HAP-1 (cell line): Measurements from ENCODE around the gene ZSCAN20.
A peak's percentile ranks its signal among the peaks of the same experiment; 100 is the strongest.

Experiments used
- DNase-seq, 2 experiments: peaks; one replicate each; pipeline ENCODE4 v3.0.0-alpha.2; 2016 to 2020; ENCODE audit warnings: low spot score in 2 of 2
- H3K27me3 ChIP-seq: fragments of 250-450 bp; sonication (Bioruptor Pico); 2 replicates; pipeline ENCODE4 v1.5.1; 2020; ENCODE audit warnings: low read depth, mild to moderate bottlenecking, moderate library complexity
- H3K36me3 ChIP-seq: fragments of 250-450 bp; sonication (Bioruptor Pico); replicated peaks from 2 replicates; pipeline ENCODE4 v1.5.1; 2020; ENCODE audit warnings: mild to moderate bottlenecking
- H3K4me1 ChIP-seq: fragments of 250-450 bp; sonication (Bioruptor Pico); 2 replicates; pipeline ENCODE4 v1.5.1; 2020; ENCODE audit warnings: mild to moderate bottlenecking
- H3K4me3 ChIP-seq: fragments of 250-450 bp; sonication (Bioruptor Pico); 2 replicates; pipeline ENCODE4 v1.5.1; 2020; ENCODE audit warnings: mild to moderate bottlenecking, moderate library complexity
- H3K9me3 ChIP-seq: fragments of 250-450 bp; sonication (Bioruptor Pico); 2 replicates; pipeline ENCODE4 v1.5.1; 2020; ENCODE audit warnings: mild to moderate bottlenecking, moderate library complexity
- in situ Hi-C: fragments of 300-500 bp; cut with MboI; formaldehyde crosslinking; loops from 3 replicates; pipeline ENCODE4 v1.14.3; 2020; ENCODE audit warnings: low sequenced_read_pairs, inconsistent platforms, mixed read lengths

ZSCAN20 gene

DNA sequence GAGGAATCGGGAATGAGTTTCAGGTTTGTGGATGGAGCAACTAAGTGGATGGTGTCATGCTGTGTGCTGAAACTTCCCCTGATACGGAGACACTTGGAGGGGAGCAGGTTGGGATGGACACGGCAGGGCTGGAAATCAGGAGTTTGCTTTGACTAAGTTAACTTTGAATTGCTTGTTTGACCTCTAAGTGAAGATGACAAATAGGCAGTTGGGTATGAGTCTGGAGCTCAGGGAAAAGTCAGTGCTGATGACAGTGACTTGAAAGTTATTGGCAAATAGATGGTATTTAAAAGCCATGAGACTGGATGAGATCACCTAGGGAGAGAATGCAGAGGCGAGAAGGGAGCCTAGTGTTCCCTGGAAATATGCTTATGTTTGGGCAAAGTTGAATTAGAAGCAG is 12.8 kb upstream of the ZSCAN20 start:
- Histone ChIP-seq H3K4me3 (no peak overlapping the region), H3K36me3 (no peaks in the 10 kb centered on the region), H3K4me1 (no peaks in the 10 kb centered on the region), H3K9me3 (no peaks in the 10 kb centered on the region), H3K27me3 (no peaks in the 10 kb centered on the region)
- in situ Hi-C loops = loop anchor here (10.0 kb wide), 1 partner anchor 365 kb away; no protein-coding TSS in a partner anchor
- no peak for DNase-seq

GRCh38 chr1:33460144-33460543 is 12.3 kb upstream of the ZSCAN20 start:
- in situ Hi-C loops = loop anchor here (10.0 kb wide), 1 partner anchor 365 kb away; no protein-coding TSS in a partner anchor
- Histone ChIP-seq H3K9me3 (no peaks in the 10 kb centered on the region), H3K4me3 (no peak overlapping the region), H3K36me3 (no peaks in the 10 kb centered on the region), H3K4me1 (no peaks in the 10 kb centered on the region), H3K27me3 (no peaks in the 10 kb centered on the region)
- DNase-seq = no peak

DNA sequence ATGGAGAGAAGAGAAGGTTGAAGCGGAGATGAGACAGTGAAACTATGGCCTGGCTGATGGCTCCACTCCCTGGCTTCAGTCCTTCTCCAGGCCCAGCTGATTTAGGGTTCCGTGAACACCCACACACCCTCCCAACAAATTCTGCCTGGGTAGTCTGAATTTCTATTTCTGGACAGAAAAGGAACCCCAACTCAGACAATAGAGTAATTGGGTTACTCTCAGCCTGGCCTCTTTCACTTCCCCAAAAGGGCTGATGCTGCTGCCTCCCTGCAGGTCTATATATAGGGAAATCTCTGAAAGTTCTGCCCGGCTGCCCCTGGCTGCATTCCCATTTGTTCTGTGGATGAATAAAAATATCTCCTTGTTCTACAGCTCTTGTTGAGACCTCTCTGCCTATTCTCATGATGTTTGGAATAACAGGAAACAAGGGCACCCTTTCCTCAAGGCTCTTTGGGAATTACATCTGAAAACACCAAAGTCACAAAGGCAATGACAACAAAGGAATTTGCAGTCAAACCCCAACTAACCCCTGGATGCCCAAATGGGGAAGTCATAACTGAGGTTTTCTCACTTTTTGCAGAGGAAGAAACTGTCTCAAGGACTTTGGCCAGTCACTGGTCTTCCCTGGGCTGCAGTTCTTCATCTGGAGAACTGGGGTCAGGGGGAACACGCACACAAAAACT is 11.4 kb upstream of the ZSCAN20 start:
- in situ Hi-C loops = loop anchor here (10.0 kb wide), 1 partner anchor 366 kb away; no protein-coding TSS in a partner anchor
- no peak for DNase-seq
- H3K36me3 ChIP-seq = no peaks in the 10 kb centered on the region
- no peaks in the 10 kb centered on the region for H3K4me1 ChIP-seq
- no peak overlapping the region for H3K4me3 ChIP-seq
- H3K27me3 ChIP-seq = no peaks in the 10 kb centered on the region
- no peaks in the 10 kb centered on the region for H3K9me3 ChIP-seq

DNA sequence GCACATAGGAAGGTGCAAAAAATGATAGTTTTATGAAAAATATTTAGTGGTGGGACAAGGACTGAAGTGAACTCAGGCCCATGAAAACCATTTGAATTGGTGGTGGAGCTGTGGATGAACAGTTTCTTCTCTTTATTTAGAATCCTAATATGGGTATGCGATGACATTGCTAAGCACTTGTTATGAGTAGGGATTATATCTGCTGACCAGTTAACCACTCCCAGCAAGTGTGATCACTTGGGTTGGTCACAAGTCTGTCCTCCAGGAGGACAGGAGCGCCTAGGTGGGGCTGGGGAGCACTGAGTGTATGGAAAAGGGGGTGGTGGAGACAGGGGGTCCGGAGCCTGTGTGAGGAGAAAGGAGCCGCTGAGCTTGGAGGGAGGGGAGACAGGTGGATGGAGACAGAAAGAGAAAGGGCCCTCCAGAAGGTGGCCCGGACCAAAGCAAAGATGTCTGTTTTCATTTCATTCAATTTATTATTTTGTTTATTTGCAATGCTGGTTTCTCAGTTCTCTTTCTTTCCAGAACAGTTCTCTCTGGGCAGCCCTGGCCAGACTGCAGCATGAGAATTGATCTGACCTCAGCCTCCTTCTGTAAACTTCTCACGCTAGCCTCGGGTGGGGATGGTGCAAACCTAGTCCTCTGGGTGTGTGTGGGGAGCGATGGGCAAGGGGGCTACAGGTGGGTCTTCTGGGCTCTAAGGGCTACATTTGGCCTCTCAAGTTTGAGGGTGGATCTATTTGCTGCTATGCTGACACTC is 9.9 kb upstream of the ZSCAN20 start:
- in situ Hi-C loops = loop anchor here (10.0 kb wide), 1 partner anchor 368 kb away; no protein-coding TSS in a partner anchor
- no peak for DNase-seq
- Histone ChIP-seq H3K36me3 (no peaks in the 10 kb centered on the region), H3K4me1 (no peaks in the 10 kb centered on the region), H3K9me3 (no peaks in the 10 kb centered on the region), H3K27me3 (no peaks in the 10 kb centered on the region), H3K4me3 (no peak overlapping the region)

- H3K4me3 ChIP-seq = no peak overlapping the region
- in situ Hi-C loops = loop anchor here (10.0 kb wide), 1 partner anchor 370 kb away; no protein-coding TSS in a partner anchor
Observed at GRCh38 chr1:33464552-33464951, 7.9 kb upstream of the ZSCAN20 start.

DNA sequence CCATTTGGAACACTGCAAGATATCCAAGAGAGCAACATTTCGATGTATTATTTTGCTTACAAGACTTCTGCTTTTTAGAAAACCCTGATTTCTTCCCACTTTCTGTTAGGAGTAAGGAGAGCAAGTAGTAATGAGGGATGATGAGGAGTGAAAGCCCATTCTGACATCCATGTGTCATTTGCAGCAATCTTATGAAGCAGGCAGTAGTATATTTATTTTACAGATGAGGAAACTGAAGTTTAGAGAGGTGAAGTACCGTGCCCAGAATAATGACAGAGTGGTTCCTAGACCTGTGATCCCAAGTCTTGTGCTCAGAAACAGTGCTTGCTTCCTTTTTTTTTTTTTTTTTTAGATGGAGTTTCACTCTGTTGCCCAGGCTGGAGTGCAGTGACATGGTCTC is 7.1 kb upstream of the ZSCAN20 start:
- H3K9me3 ChIP-seq = no peaks in the 10 kb centered on the region
- H3K4me3 ChIP-seq = no peak overlapping the region
- no peaks in the 10 kb centered on the region for H3K27me3 ChIP-seq
- H3K36me3 ChIP-seq = no peaks in the 10 kb centered on the region
- peaks cover 2% of the 10 kb centered on the region; the same call in 1 of the 2 replicates for H3K4me1 ChIP-seq
- no peak for DNase-seq
- in situ Hi-C loops = loop anchor here (5.0 to 10.0 kb wide), 2 partner anchors 168 to 371 kb away; no protein-coding TSS in a partner anchor

More at GRCh38 chr1:33464552-33464951, 7.9 kb upstream of the ZSCAN20 start:
- H3K4me1 ChIP-seq = no peaks in the 10 kb centered on the region
- no peaks in the 10 kb centered on the region for H3K9me3 ChIP-seq
- no peaks in the 10 kb centered on the region for H3K27me3 ChIP-seq
- H3K36me3 ChIP-seq = no peaks in the 10 kb centered on the region
- no peak for DNase-seq

DNA sequence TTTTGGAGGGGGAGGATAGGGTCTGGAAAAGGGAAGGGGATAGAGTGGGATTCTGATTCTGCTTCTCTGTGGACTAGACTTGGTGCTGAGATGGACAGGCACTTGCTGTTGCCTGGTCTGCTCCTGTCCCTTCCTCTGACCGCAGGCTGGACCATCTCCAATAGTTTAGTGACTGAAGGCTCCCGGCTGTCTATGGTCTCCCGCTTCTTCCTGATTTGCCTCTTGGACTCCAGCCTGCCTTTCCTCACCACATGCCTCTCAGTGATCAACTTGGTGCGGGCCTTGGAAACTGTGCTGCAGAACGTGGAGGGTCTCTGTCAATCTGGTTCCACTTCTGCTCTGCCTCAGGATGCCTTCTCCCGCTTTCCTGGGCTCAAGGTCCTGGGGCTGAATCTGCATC is 6.3 kb upstream of the ZSCAN20 start:
- H3K36me3 ChIP-seq = no peaks in the 10 kb centered on the region
- DNase-seq = no peak
- H3K4me1 ChIP-seq = peaks cover 4% of the 10 kb centered on the region; the same call in 1 of the 2 replicates
- no peaks in the 10 kb centered on the region for H3K9me3 ChIP-seq
- no peak overlapping the region for H3K4me3 ChIP-seq
- in situ Hi-C loops = loop anchor here (5.0 to 10.0 kb wide), 2 partner anchors 169 to 371 kb away; no protein-coding TSS in a partner anchor
- H3K27me3 ChIP-seq = no peaks in the 10 kb centered on the region

GRCh38 chr1:33468011-33468410 is 4.4 kb upstream of the ZSCAN20 start:
- in situ Hi-C loops = loop anchor here (5.0 to 10.0 kb wide), 2 partner anchors 171 to 373 kb away; no protein-coding TSS in a partner anchor
- DNase-seq = no peak
- no peaks in the 10 kb centered on the region for H3K27me3 ChIP-seq
- no peaks in the 10 kb centered on the region for H3K36me3 ChIP-seq
- no peak overlapping the region for H3K4me3 ChIP-seq
- H3K4me1 ChIP-seq = peaks cover 14% of the 10 kb centered on the region
- H3K9me3 ChIP-seq = no peaks in the 10 kb centered on the region

GRCh38 chr1:33468531-33468930 is 3.9 kb upstream of the ZSCAN20 start:
- peaks cover 17% of the 10 kb centered on the region for H3K4me1 ChIP-seq
- no peaks in the 10 kb centered on the region for H3K36me3 ChIP-seq
- H3K9me3 ChIP-seq = no peaks in the 10 kb centered on the region
- no peak overlapping the region for H3K4me3 ChIP-seq
- in situ Hi-C loops = loop anchor here (5.0 to 10.0 kb wide), 2 partner anchors 171 to 374 kb away; no protein-coding TSS in a partner anchor
- no peaks in the 10 kb centered on the region for H3K27me3 ChIP-seq
- DNase-seq = no peak

- in situ Hi-C loops = loop anchor here (5.0 to 10.0 kb wide), 2 partner anchors 172 to 374 kb away; no protein-coding TSS in a partner anchor
Observed at GRCh38 chr1:33468967-33469366, 3.5 kb upstream of the ZSCAN20 start.

GRCh38 chr1:33469691-33470090 is 2.8 kb upstream of the ZSCAN20 start:
- H3K36me3 ChIP-seq = no peaks in the 10 kb centered on the region
- H3K9me3 ChIP-seq = no peaks in the 10 kb centered on the region
- H3K4me3 ChIP-seq = no peak overlapping the region
- no peak for DNase-seq
- in situ Hi-C loops = loop anchor here (5.0 to 10.0 kb wide), 2 partner anchors 172 to 375 kb away; no protein-coding TSS in a partner anchor
- H3K4me1 ChIP-seq = peaks cover 17% of the 10 kb centered on the region
- H3K27me3 ChIP-seq = no peaks in the 10 kb centered on the region

More at GRCh38 chr1:33468967-33469366, 3.5 kb upstream of the ZSCAN20 start:
- Histone ChIP-seq H3K36me3 (no peaks in the 10 kb centered on the region), H3K4me3 (no peak overlapping the region), H3K4me1 (peaks cover 17% of the 10 kb centered on the region), H3K27me3 (no peaks in the 10 kb centered on the region), H3K9me3 (no peaks in the 10 kb centered on the region)
- no peak for DNase-seq

DNA sequence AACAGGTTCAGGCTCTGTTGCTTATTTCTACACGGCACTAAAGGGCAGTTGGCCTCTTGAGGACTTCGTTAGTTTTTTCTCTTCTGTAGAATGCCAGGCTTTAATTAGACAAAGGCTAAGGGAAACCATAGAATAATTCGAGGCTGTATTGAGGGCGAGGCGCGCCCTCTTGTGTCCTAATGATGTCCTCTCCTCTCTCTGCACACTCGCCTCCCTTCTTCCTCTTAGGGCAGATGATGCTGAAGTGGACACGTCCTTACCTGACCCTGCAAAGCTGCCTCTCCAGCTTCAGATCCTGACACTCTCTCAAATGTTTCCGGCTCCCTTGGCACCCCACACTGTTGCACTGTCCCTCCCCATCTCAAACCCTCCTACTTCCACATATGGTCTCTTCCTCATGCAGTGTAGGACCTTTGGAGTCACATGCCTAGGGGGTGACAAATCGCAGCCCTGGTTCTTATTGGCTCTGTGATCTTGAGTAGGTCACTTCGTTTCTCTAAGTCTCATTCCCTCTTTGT is 1.9 kb upstream of the ZSCAN20 start:
- no peaks in the 10 kb centered on the region for H3K27me3 ChIP-seq
- in situ Hi-C loops = no loop called here
- H3K9me3 ChIP-seq = no peaks in the 10 kb centered on the region
- DNase-seq = peak; percentile 84 to 91
- no peaks in the 10 kb centered on the region for H3K36me3 ChIP-seq
- H3K4me1 ChIP-seq = peaks cover 17% of the 10 kb centered on the region
- H3K4me3 ChIP-seq = no peak overlapping the region

DNA sequence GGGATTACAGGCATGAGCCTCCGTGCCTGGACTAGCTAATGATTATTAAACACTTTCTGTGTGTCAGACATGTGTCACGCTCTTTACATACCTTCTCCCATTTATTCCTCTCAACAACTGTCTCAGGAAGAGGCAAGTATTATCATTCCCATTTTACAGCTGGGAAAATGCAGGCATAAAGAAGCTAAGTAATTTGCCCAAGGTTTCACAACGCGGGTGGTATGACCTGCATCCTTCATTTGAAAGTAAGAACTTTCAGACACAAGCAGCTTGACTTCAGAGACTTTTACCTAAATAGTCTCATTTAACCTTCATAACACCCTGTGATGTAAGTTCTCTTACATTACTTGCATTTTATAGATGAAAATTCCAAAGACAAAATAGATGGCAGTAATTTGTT is 1.0 kb upstream of the ZSCAN20 start:
- in situ Hi-C loops = no loop called here
- Histone ChIP-seq H3K36me3 (no peaks in the 10 kb centered on the region), H3K9me3 (no peaks in the 10 kb centered on the region), H3K27me3 (no peaks in the 10 kb centered on the region), H3K4me3 (no peak overlapping the region), H3K4me1 (peaks cover 17% of the 10 kb centered on the region)
- DNase-seq = no peak
